DND-41 (cell line): ENCODE measurements around the gene MACROD2.

Source experiments
- ATAC-seq: fragments of 200-7000 bp; cut with Tn5 transposase; 3 replicates; pipeline ENCODE4 v1.9.1; 2021; ENCODE audit warnings: low read depth; ENCODE audit not compliant: insufficient read depth
- DNase-seq: peaks from one replicate; pipeline ENCODE4 v3.0.0-alpha.2; 2020
- H2AFZ ChIP-seq: 2 replicates; pipeline ENCODE4 v1.6.0; 2012; ENCODE audit warnings: low read depth, low read length
- H3K27ac ChIP-seq: 2 replicates; pipeline ENCODE4 v1.5.1; 2012; ENCODE audit warnings: low read length, inconsistent platforms
- H3K27me3 ChIP-seq: fragments of 200-600 bp; sonication (generic); 2 replicates; pipeline ENCODE4 v1.6.0; 2012; ENCODE audit warnings: low read length, mild to moderate bottlenecking, inconsistent platforms; ENCODE audit not compliant: insufficient read depth, poor library complexity
- H3K36me3 ChIP-seq: 2 replicates; pipeline ENCODE4 v1.5.1; 2012; ENCODE audit warnings: low read length, inconsistent platforms; ENCODE audit not compliant: insufficient read depth
- H3K4me1 ChIP-seq: 2 replicates; pipeline ENCODE4 v1.5.1; 2012; ENCODE audit warnings: mild to moderate bottlenecking, low read length; ENCODE audit not compliant: insufficient read depth
- H3K4me2 ChIP-seq: 2 replicates; pipeline ENCODE4 v1.6.0; 2012; ENCODE audit warnings: mild to moderate bottlenecking, moderate library complexity, low read length, inconsistent platforms; ENCODE audit not compliant: insufficient read depth
- H3K4me3 ChIP-seq, 2 experiments: fragments of 200-600 bp in 1 of 2; shearing (Covaris generic) in 1 of 2; 2 replicates each; pipeline ENCODE4 v1.5.1; 2012 to 2016; ENCODE audit warnings: inconsistent platforms in 2 of 2, low read length in 2 of 2, mild to moderate bottlenecking in 2 of 2, low read depth in 1 of 2, moderate library complexity in 1 of 2
- H3K79me2 ChIP-seq: 2 replicates; pipeline ENCODE4 v1.6.0; 2012; ENCODE audit warnings: low read length, inconsistent platforms; ENCODE audit not compliant: insufficient read depth
- H3K9ac ChIP-seq: 2 replicates; pipeline ENCODE4 v1.6.0; 2012; ENCODE audit warnings: low read depth, mild to moderate bottlenecking, inconsistent platforms, low read length, moderate library complexity
- H3K9me3 ChIP-seq: 2 replicates; pipeline ENCODE4 v1.5.1; 2012; ENCODE audit warnings: low read length, moderate library complexity, mild to moderate bottlenecking, inconsistent platforms; ENCODE audit not compliant: insufficient read depth, severe bottlenecking
- H4K20me1 ChIP-seq: 2 replicates; pipeline ENCODE4 v1.6.0; 2012; ENCODE audit warnings: low read length; ENCODE audit not compliant: insufficient read depth
- EZH2 ChIP-seq: IDR thresholded peaks from 3 replicates; pipeline ENCODE4 v1.6.1; 2012; ENCODE audit warnings: borderline replicate concordance, low read depth, mild to moderate bottlenecking, moderate library complexity, low read length, inconsistent platforms; ENCODE audit not compliant: severe bottlenecking
- TF ChIP-seq, protein P1 (sequence below): IDR thresholded peaks from 2 replicates; pipeline ENCODE4 v1.5.1; 2012; ENCODE audit warnings: borderline replicate concordance, low read length, moderate library complexity, mild to moderate bottlenecking; ENCODE audit not compliant: poor library complexity, severe bottlenecking; ENCODE audit errors: extremely low read depth

The MACROD2 gene

DNA sequence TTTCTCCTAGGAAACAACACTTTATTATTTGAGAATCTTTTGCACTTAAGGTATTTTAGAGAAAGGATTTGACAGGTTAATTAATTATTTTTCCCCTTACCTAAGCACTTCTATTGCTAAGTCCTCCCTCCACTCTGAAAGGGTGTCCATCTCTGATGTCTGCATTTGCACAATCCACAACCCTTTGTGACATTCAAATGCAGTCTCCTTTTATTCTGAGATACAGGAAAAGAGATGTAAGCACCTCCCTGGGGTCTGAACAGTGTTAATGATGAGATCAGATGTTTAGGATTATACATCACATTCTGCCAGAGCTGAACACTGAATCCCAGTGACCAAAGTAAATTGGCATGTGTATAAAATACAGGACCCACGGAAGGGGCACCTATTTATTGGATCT is 1206.3 kb downstream of the MACROD2 start:
- Histone ChIP-seq H3K9ac (no peak overlapping the region), H3K4me3 (no peak overlapping the region), H3K36me3 (no peaks in the 10 kb centered on the region), H4K20me1 (no peaks in the 10 kb centered on the region), H3K79me2 (no peaks in the 10 kb centered on the region), H3K9me3 (no peaks in the 10 kb centered on the region), H3K27me3 (no peaks in the 10 kb centered on the region), H3K27ac (no peak overlapping the region), H3K4me2 (no peak overlapping the region), H3K4me1 (no peaks in the 10 kb centered on the region), H2AFZ (no peak overlapping the region)
- no peak for DNase-seq
- TF ChIP-seq EZH2, result no peak
- TF ChIP-seq, protein P1, sequence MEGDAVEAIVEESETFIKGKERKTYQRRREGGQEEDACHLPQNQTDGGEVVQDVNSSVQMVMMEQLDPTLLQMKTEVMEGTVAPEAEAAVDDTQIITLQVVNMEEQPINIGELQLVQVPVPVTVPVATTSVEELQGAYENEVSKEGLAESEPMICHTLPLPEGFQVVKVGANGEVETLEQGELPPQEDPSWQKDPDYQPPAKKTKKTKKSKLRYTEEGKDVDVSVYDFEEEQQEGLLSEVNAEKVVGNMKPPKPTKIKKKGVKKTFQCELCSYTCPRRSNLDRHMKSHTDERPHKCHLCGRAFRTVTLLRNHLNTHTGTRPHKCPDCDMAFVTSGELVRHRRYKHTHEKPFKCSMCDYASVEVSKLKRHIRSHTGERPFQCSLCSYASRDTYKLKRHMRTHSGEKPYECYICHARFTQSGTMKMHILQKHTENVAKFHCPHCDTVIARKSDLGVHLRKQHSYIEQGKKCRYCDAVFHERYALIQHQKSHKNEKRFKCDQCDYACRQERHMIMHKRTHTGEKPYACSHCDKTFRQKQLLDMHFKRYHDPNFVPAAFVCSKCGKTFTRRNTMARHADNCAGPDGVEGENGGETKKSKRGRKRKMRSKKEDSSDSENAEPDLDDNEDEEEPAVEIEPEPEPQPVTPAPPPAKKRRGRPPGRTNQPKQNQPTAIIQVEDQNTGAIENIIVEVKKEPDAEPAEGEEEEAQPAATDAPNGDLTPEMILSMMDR, result no peak
- ATAC-seq, result no peak

DNA sequence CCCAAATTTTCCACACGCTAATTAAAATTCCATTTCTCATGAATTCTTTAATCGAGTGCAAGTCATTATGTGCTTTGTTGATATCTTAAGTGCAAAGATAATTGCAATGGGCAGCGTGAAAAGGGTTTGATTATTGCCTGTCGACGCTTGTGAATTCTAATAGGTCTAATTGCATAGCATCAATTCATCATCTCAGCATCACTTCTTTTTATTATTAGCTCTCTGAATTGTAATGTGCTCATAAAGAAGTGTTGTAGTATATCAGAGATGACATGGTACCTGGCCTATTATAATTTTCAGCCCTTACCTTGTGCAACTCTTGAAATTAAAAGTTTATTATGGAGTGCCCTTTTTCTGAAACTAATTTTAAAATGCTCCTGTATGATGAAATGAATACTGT is 1208.9 kb downstream of the MACROD2 start:
- Histone ChIP-seq H3K4me3 (no peak overlapping the region), H3K36me3 (no peaks in the 10 kb centered on the region), H3K9ac (no peak overlapping the region), H2AFZ (no peak overlapping the region), H3K4me1 (no peaks in the 10 kb centered on the region), H3K27ac (no peak overlapping the region), H3K4me2 (no peak overlapping the region), H3K79me2 (no peaks in the 10 kb centered on the region), H3K27me3 (no peaks in the 10 kb centered on the region), H3K9me3 (no peaks in the 10 kb centered on the region), H4K20me1 (no peaks in the 10 kb centered on the region)
- ATAC-seq (no peak), DNase-seq (no peak)
- no peak for TF ChIP-seq EZH2
- TF ChIP-seq, protein P1, result no peak

DNA sequence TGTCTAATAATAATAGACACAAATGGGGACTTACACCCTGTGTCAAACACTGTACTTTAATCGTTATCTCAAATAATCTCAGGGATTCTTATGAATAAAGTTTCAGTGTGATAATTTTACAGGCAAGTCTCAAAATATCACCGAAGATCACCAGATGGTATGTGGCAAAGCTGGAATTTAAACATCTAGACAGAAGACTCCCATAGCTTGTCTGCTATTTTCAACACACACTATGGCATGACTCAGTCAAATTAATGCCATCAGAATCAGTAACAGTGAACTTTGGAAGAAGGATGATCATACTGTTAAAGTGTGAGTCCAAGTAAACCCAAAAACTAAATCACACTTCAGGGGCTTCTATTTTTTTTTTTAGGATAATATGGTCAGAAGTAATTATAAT is 1209.7 kb downstream of the MACROD2 start:
- TF ChIP-seq, protein P1, result no peak
- TF ChIP-seq EZH2, result no peak
- Histone ChIP-seq H3K9ac (no peak overlapping the region), H3K4me3 (no peak overlapping the region), H3K79me2 (no peaks in the 10 kb centered on the region), H3K9me3 (no peaks in the 10 kb centered on the region), H3K27ac (no peak overlapping the region), H3K27me3 (no peaks in the 10 kb centered on the region), H2AFZ (no peak overlapping the region), H3K36me3 (no peaks in the 10 kb centered on the region), H3K4me1 (no peaks in the 10 kb centered on the region), H4K20me1 (no peaks in the 10 kb centered on the region), H3K4me2 (no peak overlapping the region)
- ATAC-seq (no peak), DNase-seq (no peak)

DNA sequence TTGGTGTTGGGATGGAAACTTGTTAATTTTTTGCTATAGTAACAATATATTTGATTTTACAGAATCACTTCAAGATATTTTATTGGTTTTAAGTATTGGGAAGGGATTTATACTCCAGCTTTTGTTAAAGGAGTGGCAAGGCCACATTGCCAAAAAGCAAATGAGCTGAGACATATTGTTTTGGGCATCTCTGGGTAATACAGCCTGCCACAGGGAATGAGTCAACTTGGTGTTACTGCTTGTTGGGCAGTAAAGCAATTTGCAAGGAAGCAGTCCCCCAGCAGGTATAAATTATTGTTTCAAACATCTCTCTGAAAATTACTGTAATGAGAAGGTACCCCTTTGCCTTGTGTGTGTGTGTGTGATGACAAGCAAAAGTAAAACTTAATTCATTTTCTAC is 1210.4 kb downstream of the MACROD2 start:
- DNase-seq (no peak), ATAC-seq (no peak)
- Histone ChIP-seq H3K4me2 (no peak overlapping the region), H3K36me3 (no peaks in the 10 kb centered on the region), H4K20me1 (no peaks in the 10 kb centered on the region), H3K27me3 (no peaks in the 10 kb centered on the region), H3K79me2 (no peaks in the 10 kb centered on the region), H3K4me3 (no peak overlapping the region), H3K9ac (no peak overlapping the region), H3K9me3 (no peaks in the 10 kb centered on the region), H2AFZ (no peak overlapping the region), H3K4me1 (no peaks in the 10 kb centered on the region), H3K27ac (no peak overlapping the region)
- TF ChIP-seq EZH2, result no peak
- TF ChIP-seq, protein P1, result no peak
